NCI-H2227 (cell line): ENCODE measurements around the gene OR10P1.

Experiments used
- DNase-seq: peaks from one replicate; lab custom pipeline; 2025; ENCODE audit not compliant: unreplicated experiment; lab: John Stamatoyannopoulos, UW

OR10P1 gene

DNA sequence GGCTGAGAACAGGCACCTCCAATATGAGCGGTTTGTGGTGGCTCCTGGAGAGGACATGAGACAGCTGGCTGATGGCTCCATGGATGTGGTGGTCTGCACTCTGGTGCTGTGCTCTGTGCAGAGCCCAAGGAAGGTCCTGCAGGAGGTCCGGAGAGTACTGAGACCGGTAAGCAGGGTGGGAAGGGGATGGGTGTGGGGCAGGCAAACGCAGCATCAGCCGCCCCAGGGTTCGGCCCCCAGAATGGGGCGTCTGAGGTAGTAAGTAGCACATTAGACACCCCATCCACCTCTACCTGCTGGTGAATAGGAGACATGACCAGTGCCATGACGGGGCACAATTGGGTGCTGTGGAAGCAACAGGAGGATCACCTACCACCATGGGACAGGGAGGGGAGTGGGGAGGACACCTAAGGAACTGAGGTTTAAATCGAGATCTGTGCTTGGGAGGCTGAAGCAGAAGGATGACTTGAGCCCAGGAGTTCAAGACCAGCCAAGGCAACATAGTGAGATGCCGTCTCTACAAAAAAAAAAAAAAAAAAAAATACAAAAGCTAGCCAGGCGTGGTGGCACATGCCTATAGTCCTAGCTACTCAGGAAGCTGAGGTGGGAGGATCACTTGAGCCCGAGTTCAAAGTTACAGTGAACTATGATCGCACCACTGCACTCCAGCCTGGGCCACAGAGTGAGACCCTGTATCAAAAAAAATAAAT, 45.5 kb downstream of the OR10P1 start:
- no peak for DNase-seq

DNA sequence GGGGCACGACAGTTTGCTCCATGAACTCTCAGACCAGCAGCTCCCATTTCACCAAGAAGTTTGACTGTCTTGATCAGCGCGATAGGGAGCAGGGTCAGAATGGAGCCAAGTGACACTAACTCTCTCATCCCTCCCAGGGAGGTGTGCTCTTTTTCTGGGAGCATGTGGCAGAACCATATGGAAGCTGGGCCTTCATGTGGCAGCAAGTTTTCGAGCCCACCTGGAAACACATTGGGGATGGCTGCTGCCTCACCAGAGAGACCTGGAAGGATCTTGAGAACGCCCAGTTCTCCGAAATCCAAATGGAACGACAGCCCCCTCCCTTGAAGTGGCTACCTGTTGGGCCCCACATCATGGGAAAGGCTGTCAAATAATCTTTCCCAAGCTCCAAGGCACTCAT, 47.0 kb downstream of the OR10P1 start:
- DNase-seq: no peak

DNA sequence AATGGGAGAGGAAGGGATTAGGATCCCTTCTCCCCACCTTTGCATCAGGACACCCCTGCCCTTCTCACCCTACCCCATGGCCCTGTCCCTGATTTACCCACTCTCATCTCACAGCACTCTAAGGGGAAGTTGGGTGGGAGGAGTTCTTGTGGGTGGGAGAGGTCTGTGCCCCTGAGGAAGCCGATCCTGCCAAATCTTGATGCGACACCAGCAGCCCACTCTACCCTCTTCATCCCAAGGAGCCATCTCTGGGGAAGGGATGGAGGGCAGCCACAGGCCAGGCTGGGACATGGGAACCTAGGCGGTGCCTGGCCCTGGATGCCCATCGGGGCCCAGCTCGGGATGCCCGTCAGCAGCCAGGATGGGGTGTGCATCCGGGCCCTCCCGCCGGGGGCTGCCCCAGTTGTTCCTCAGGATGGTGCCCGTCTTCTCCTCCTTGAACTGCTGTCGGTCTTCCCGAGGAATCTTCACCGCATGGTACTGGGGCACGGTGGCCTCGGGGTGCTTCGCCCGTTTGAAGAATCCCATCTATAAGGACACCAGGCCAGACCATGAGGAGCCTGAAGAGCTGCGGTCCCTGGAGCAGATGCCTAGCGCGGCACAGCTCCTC, 48.2 kb downstream of the OR10P1 start:
- no peak for DNase-seq

DNA sequence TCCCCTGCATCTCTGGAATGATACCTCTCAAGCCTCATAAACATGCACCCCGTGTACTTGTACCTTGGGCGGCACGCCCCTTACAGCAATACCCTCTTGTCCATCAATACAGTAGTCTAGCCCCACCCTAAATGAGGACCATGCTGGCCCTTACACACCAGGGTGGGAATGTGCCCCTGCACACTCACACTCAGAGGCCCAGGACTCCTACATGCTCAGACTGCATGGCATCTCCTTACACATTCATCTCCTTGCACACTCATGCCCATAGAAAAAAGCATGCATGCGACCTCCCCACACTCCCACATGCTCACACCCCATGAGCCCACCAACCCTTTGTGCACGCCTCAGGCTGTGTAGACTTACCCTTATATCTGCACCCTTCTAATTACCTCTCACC, 49.0 kb downstream of the OR10P1 start:
- no peak for DNase-seq

DNA sequence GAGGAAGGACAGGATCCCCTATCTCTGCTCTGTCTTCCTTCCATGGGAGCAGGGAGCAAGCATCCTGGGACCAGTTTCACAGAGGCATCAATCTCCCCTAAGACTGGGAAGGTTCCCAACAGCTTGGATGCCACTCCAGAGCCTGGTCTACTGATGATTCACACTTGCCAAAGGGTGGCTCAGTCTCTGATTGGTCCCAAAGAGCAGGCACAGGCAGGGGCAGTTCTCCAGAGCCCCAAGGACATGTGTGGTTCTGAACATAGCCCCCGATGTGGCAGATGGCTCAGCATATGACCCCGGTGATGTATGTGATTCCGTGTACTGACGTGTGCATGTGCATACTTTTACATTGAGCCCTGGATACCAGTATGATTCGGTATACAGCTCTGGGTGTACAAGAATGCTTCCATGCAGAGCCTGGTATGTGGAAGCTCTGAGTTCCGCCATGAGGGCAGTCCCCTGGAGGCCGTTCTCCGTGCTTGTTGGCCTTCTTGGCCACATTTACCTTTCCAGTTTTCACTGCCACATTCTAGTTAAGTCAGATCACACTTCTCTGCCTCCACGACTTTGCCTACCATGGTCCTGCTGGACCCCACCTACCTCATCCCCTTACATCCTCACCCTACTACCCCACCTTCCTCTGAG, 49.8 kb downstream of the OR10P1 start:
- DNase-seq: no peak
